ENCODE results near the gene PDE4D. TPM values are rescaled to one million over a fixed set of nuclear protein-coding genes. Genes with fewer than 3 reads are reported as not detected.

The PDE4D gene
- total and polyA plus RNA-seq, 2 of the 4 experiments (the other 2 are of a cell fraction), result 1.4 to 7.9 TPM

- Histone ChIP-seq H3K9me1 (ENCODE audit: insufficient read depth, low read length) (no peaks in the 10 kb centered on the region), H3K56ac (ENCODE audit: extremely low read depth, insufficient read depth, low read length) (no peak overlapping the region), H3K4ac (ENCODE audit: low read depth, low read length) (no peak overlapping the region), H3K9ac (ENCODE audit: low read depth, low read length) (peak overlapping the region; percentile 55), H2BK15ac (ENCODE audit: low read depth, low read length) (no peak overlapping the region), H2BK20ac (ENCODE audit: low read depth, low read length) (no peak overlapping the region), H2AK5ac (ENCODE audit: low read depth, low read length) (no peak overlapping the region), H3K9me3 (ENCODE audit: control insufficient read depth, insufficient read depth, low read length) (no peaks in the 10 kb centered on the region), H3K4me1 (ENCODE audit: control insufficient read depth, insufficient read depth, low read length) (no peaks in the 10 kb centered on the region), H3K23ac (ENCODE audit: low read depth, low read length) (no peak overlapping the region), H3K18ac (ENCODE audit: low read depth, low read length) (0 out of 2 replicates have a peak overlapping the region, but pooled peaks have one; percentile 6), H3K27me3 (ENCODE audit: control insufficient read depth, insufficient read depth, low read length) (peaks cover under 1% of the 10 kb centered on the region; the same call in 1 of the 2 replicates), H3K4me3 (ENCODE audit: insufficient read depth, low read depth, low read length) (peak overlapping the region; percentile 8; the same call in 1 of the 2 replicates), H2AK9ac (replicated peaks; ENCODE audit: low read depth, low read length, poor library complexity) (no peak overlapping the region), H3K14ac (replicated peaks; ENCODE audit: low read depth, low read length) (no peak overlapping the region), H4K5ac (ENCODE audit: low read depth, low read length) (peak overlapping the region; percentile 64), H2BK5ac (ENCODE audit: low read depth, low read length, poor library complexity, severe bottlenecking) (no peak overlapping the region), H4K20me1 (ENCODE audit: insufficient read depth, low read length) (no peaks in the 10 kb centered on the region), H3K27ac (ENCODE audit: insufficient read depth, low read length) (peak overlapping the region; percentile 40; the same call in 1 of the 2 replicates), H3K36me3 (ENCODE audit: control insufficient read depth, insufficient read depth, low read length) (no peaks in the 10 kb centered on the region), H2AFZ (replicated peaks; ENCODE audit: low read length, poor library complexity) (peak overlapping the region; percentile 46), H4K8ac (ENCODE audit: low read depth in 2 of 2, low read length in 2 of 2) (peak overlapping the region in 1 of 2 experiments; percentile 9; a peak in 2 of 4 replicates), H2BK120ac (ENCODE audit: low read depth, low read length) (peak overlapping the region; percentile 16; the same call in 1 of the 2 replicates), H3K79me1 (ENCODE audit: low read depth in 1 of 2, low read length in 2 of 2) (no peaks in the 10 kb centered on the region), H3K4me2 (ENCODE audit: low read depth, low read length) (peak overlapping the region; percentile 91), H4K91ac (ENCODE audit: insufficient read depth, low read depth, low read length) (no peak overlapping the region)
- BruUV-seq (replicated peaks), result no TSS peak
- intact Hi-C loops (cut with micrococcal nuclease) (loop anchor here (1.0 to 5.0 kb wide), 8 partner anchors 151 to 613 kb away; no protein-coding TSS in a partner anchor), in situ Hi-C loops (cut with MboI; ENCODE audit: low sequenced_read_pairs) (loop anchor here (10.0 kb wide), 1 partner anchor 487 kb away; no protein-coding TSS in a partner anchor), dilution Hi-C loops (cut with HindIII; ENCODE audit: low sequenced_read_pairs, unreplicated experiment) (loop anchor here (25.0 kb wide), 1 partner anchor 174 kb away; no protein-coding TSS in a partner anchor)
- CTCF ChIA-PET, result interaction anchor here (0.6 to 3.4 kb wide), 18 partner anchors 8 to 613 kb away, joined by 3 to 27 read pairs (median 4); no protein-coding TSS in a partner anchor
- peak; percentile 72 for DNase-seq
- no CpG with 5 or more reads among the region's 4 CpGs for WGBS, 2 experiments (ENCODE audit: extremely low coverage in 2 of 2, insufficient read length in 1 of 2)
- POLR2A ChIA-PET (ENCODE audit: unreplicated experiment), result no interaction called here
- ATAC-seq (ENCODE audit: low read depth), result peak; percentile 89
- TF ChIP-seq CEBPB (IDR thresholded peaks at IDR 0.05; ENCODE audit: low read depth, low read length), result peak; percentile 54
- no peak for TF ChIP-seq MXI1 (IDR thresholded peaks at IDR 0.05; ENCODE audit: borderline replicate concordance, low read depth, low read length)
These were observed 705.7 kb downstream of the PDE4D start for GRCh38 chr5:59187857-59188256.

All from IMR-90 (cell line).